ENCODE results near the gene KATNIP. TPM values are rescaled to one million over a fixed set of nuclear protein-coding genes. Genes with fewer than 3 reads are reported as not detected.

KATNIP gene
- total RNA-seq, 2 donors from 2014 or later, result 10.6 to 22.7 TPM

GRCh38 chr16:27528294-27528693, 21.6 kb upstream of the KATNIP start:
- Histone ChIP-seq H3K27ac (peak overlapping the region; percentile 89 to 92), H3K4me3 (no peak overlapping the region), H3K27me3 (no peaks in the 10 kb centered on the region), H3K4me1 (peaks cover 0 to 22% of the 10 kb centered on the region in 2 donors), H3K9me3 (peaks cover 0 to 3% of the 10 kb centered on the region in 2 donors), H3K36me3 (peaks cover 91% of the 10 kb centered on the region)
- DNase-seq (ENCODE audit: low spot score), result no peak
- no peak for TF ChIP-seq CTCF (IDR thresholded peaks at IDR 0.05)

DNA sequence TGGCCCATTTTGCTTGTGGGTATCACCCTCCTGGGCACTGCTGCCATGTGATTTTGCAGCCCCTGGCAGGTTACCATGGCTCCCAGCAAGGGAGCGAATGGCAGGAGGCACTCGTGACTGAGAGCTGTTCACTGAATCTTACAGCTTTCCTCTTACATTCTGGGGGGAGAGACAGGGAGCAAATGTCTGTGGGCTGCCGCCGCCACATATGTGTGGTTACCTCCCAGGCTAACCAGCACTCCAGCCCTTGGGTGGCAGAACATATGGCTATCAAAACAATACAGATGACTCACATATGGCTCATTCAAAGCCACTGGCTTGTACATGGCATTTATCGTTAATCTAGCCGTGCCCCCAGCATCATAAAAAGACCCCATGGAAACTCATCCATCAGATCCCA, 20.0 kb upstream of the KATNIP start:
- no peaks in the 10 kb centered on the region for H3K27me3 ChIP-seq
- no peak for TF ChIP-seq CTCF (IDR thresholded peaks at IDR 0.05)
- no peak overlapping the region for H3K4me3 ChIP-seq
- peaks cover 0 to 3% of the 10 kb centered on the region in 2 donors for H3K9me3 ChIP-seq
- peak overlapping the region in 1 of 2 donors; percentile 92 for H3K27ac ChIP-seq
- peaks cover 93% of the 10 kb centered on the region for H3K36me3 ChIP-seq
- peaks cover 0 to 18% of the 10 kb centered on the region in 2 donors for H3K4me1 ChIP-seq
- DNase-seq (ENCODE audit: low spot score), result no peak

GRCh38 chr16:27531186-27531585, 18.8 kb upstream of the KATNIP start:
- no peak for DNase-seq (ENCODE audit: low spot score)
- Histone ChIP-seq H3K27ac (no peak overlapping the region), H3K4me1 (peaks cover 0 to 14% of the 10 kb centered on the region in 2 donors), H3K27me3 (no peaks in the 10 kb centered on the region), H3K4me3 (no peak overlapping the region), H3K9me3 (no peaks in the 10 kb centered on the region), H3K36me3 (peaks cover 88% of the 10 kb centered on the region)
- TF ChIP-seq CTCF (IDR thresholded peaks at IDR 0.05), result no peak

- H3K36me3 ChIP-seq, result peaks cover 89% of the 10 kb centered on the region
- no peaks in the 10 kb centered on the region for H3K27me3 ChIP-seq
- H3K4me1 ChIP-seq, result peaks cover 0 to 11% of the 10 kb centered on the region in 2 donors
- no peaks in the 10 kb centered on the region for H3K9me3 ChIP-seq
- no peak for TF ChIP-seq CTCF (IDR thresholded peaks at IDR 0.05)
- no peak for DNase-seq (ENCODE audit: low spot score)
- no peak overlapping the region for H3K27ac ChIP-seq
- H3K4me3 ChIP-seq, result no peak overlapping the region
Observed at GRCh38 chr16:27531826-27532800, 17.8 kb upstream of the KATNIP start.

- Histone ChIP-seq H3K36me3 (peaks cover 82% of the 10 kb centered on the region), H3K27ac (no peak overlapping the region), H3K4me1 (peaks cover 0 to 11% of the 10 kb centered on the region in 2 donors), H3K9me3 (no peaks in the 10 kb centered on the region), H3K27me3 (no peaks in the 10 kb centered on the region), H3K4me3 (no peak overlapping the region)
- TF ChIP-seq CTCF (IDR thresholded peaks at IDR 0.05), result no peak
- no peak for DNase-seq (ENCODE audit: low spot score)
Observed at GRCh38 chr16:27534256-27534655, 15.7 kb upstream of the KATNIP start.
